Measurements from ENCODE around the gene NPR3. TPM values are rescaled to one million over a fixed set of nuclear protein-coding genes. Genes with fewer than 3 reads are reported as not detected.

NPR3 gene
- total and polyA plus RNA-seq, 2 of the 8 experiments (the other 6 are each of a cell fraction or from before 2014, with no cell fraction given), result not detected

- Histone ChIP-seq H3K9ac (replicated peaks in 1 of 4; ENCODE audit: extremely low read depth in 1 of 4, low read depth in 3 of 4, low read length in 3 of 4) (no peak overlapping the region), H2AFZ (ENCODE audit: low read length) (no peak overlapping the region), H4K5ac (ENCODE audit: insufficient read length, low read depth, low read length) (no peak overlapping the region), H2BK5ac (ENCODE audit: low read depth, low read length) (no peak overlapping the region), H3K79me2 (ENCODE audit: control insufficient read depth in 1 of 2, insufficient read depth in 2 of 2, low read length in 2 of 2) (no peaks in the 10 kb centered on the region), H3K9me3 (ENCODE audit: insufficient read depth in 2 of 2, low read depth in 1 of 2, low read length in 1 of 2) (no peaks in the 10 kb centered on the region; a peak in 2 of 4 replicates), H3K27ac (ENCODE audit: low read depth, low read length) (no peak overlapping the region), H4K20me1 (replicated peaks in 1 of 2; ENCODE audit: control insufficient read depth in 1 of 2, insufficient read depth in 2 of 2, low read length in 2 of 2) (no peaks in the 10 kb centered on the region), H3K4me1 (replicated peaks in 1 of 4; ENCODE audit: control insufficient read depth in 3 of 4, insufficient read depth in 4 of 4, low read length in 3 of 4) (no peaks in the 10 kb centered on the region), H3K36me3 (ENCODE audit: control insufficient read depth in 2 of 4, insufficient read depth in 4 of 4, low read length in 3 of 4) (no peaks in the 10 kb centered on the region), H3K18ac (ENCODE audit: extremely low read depth, low read length) (no peak overlapping the region), H3K4me2 (ENCODE audit: insufficient read depth in 1 of 2, low read depth in 2 of 2, low read length in 2 of 2) (no peak overlapping the region), H4K91ac (replicated peaks; ENCODE audit: insufficient read length, low read length) (no peak overlapping the region), H3K27me3 (replicated peaks in 1 of 4; ENCODE audit: control insufficient read depth in 3 of 4, extremely low read depth in 1 of 4, insufficient read depth in 3 of 4, low read length in 3 of 4) (no peaks in the 10 kb centered on the region), H3K79me1 (ENCODE audit: low read depth, low read length) (no peaks in the 10 kb centered on the region), H2AK5ac (ENCODE audit: low read depth, low read length) (no peak overlapping the region), H2BK20ac (ENCODE audit: low read length) (no peak overlapping the region), H2BK12ac (ENCODE audit: low read depth, low read length) (no peak overlapping the region), H3K14ac (ENCODE audit: insufficient read length) (no peak overlapping the region), H2BK120ac (replicated peaks; ENCODE audit: low read depth, low read length) (no peak overlapping the region), H3K23ac (ENCODE audit: insufficient read length) (no peak overlapping the region), H3K23me2 (ENCODE audit: low read depth, low read length) (no peaks in the 10 kb centered on the region), H4K8ac (ENCODE audit: extremely low read depth, insufficient read depth, low read length) (no peak overlapping the region), H3K4ac (replicated peaks; ENCODE audit: insufficient read length, low read depth, low read length) (no peak overlapping the region), H3K56ac (replicated peaks; ENCODE audit: insufficient read length, low read depth, low read length) (no peak overlapping the region), H3K4me3 (ENCODE audit: extremely low read depth in 1 of 4, insufficient read depth in 2 of 4, low read depth in 3 of 4, low read length in 4 of 4) (no peak overlapping the region), H2BK15ac (ENCODE audit: low read length) (no peak overlapping the region)
- DNase-seq (ENCODE audit: low read depth in 1 of 2, low spot score in 2 of 2) (no peak), FAIRE-seq (no peak)
- WGBS, 2 experiments (ENCODE audit: extremely low coverage in 1 of 2, insufficient coverage in 1 of 2, insufficient read length in 1 of 2, insufficient replicate concordance in 2 of 2, low coverage in 1 of 2, low lambda C conversion rate in 2 of 2, missing lambda C conversion rate in 1 of 2), result 88% methylated on average over 8 of the region's 8 CpGs; no CpG with 5 or more reads in 1 of the 2 experiments
- POLR2A ChIA-PET (ENCODE audit: partially characterized antibody), result no interaction called here
- CTCF ChIA-PET (ENCODE audit: partially characterized antibody), result interaction anchor here (1.1 to 1.6 kb wide), 3 partner anchors 14 to 28 kb away, joined by 4 to 6 read pairs (median 5); no protein-coding TSS in a partner anchor
- TF ChIP-seq CTCF (IDR thresholded peaks at IDR 0.05; ENCODE audit: control extremely low read depth in 1 of 3, insufficient read depth in 1 of 3, low read depth in 1 of 3, low read length in 3 of 3) (peak in 1 of 3 experiments; percentile 2; a peak in 1 of 4 replicates), TAF7 (optimal IDR thresholded peaks at IDR 0.05; ENCODE audit: borderline replicate concordance, low read depth, low read length) (no peak), TCF12 (IDR thresholded peaks at IDR 0.05; ENCODE audit: low read depth, low read length) (no peak)
Observed at GRCh38 chr5:32734827-32735378, 23.8 kb downstream of the NPR3 start.

All from H1 (cell line).